NCI-H2196 (cell line): ENCODE data around the gene SLC2A1.
A peak's percentile ranks its signal among the peaks of the same experiment; 100 is the strongest.

Experiments
- DNase-seq: peaks from one replicate; lab custom pipeline; 2025; ENCODE audit not compliant: unreplicated experiment; lab: John Stamatoyannopoulos, UW

Gene SLC2A1

GRCh38 chr1:42958488-42959319 is at the start of gene SLC2A1:
Gene SLC2A1 (minus strand): TSS chr1:42958868. CDS start chr1:42958651, 217 bp downstream.
- peak; percentile 90 for DNase-seq

- DNase-seq = no peak
These were observed 48.9 kb upstream of the SLC2A1 start for GRCh38 chr1:43007377-43008114.

GRCh38 chr1:43005460-43006361 is 47.0 kb upstream of the SLC2A1 start:
- no peak for DNase-seq

GRCh38 chr1:43004587-43005459 is 46.2 kb upstream of the SLC2A1 start:
- no peak for DNase-seq

- DNase-seq = no peak
These were observed 44.1 kb upstream of the SLC2A1 start for GRCh38 chr1:43002766-43003165.

- DNase-seq = no peak
These were observed 43.4 kb upstream of the SLC2A1 start for GRCh38 chr1:43002116-43002515.

GRCh38 chr1:43001434-43001833 is 42.8 kb upstream of the SLC2A1 start:
- no peak for DNase-seq

- DNase-seq = no peak
These were observed 41.6 kb upstream of the SLC2A1 start for GRCh38 chr1:43000271-43000670.

- DNase-seq = no peak
These were observed 40.6 kb upstream of the SLC2A1 start for GRCh38 chr1:42999308-42999707.

GRCh38 chr1:42998386-42998785 is 39.7 kb upstream of the SLC2A1 start:
- DNase-seq = no peak

- DNase-seq = no peak
These were observed 37.8 kb upstream of the SLC2A1 start for GRCh38 chr1:42996384-42996970.

- peak; percentile 82 for DNase-seq
These were observed 35.0 kb upstream of the SLC2A1 start for GRCh38 chr1:42993502-42994136.

GRCh38 chr1:42992054-42992571 is 33.4 kb upstream of the SLC2A1 start:
- no peak for DNase-seq

- no peak for DNase-seq
These were observed 32.2 kb upstream of the SLC2A1 start for GRCh38 chr1:42990757-42991346.

GRCh38 chr1:42983693-42984092 is 25.0 kb upstream of the SLC2A1 start:
- no peak for DNase-seq

- no peak for DNase-seq
These were observed 24.6 kb upstream of the SLC2A1 start for GRCh38 chr1:42983253-42983652.

GRCh38 chr1:42982641-42983040 is 24.0 kb upstream of the SLC2A1 start:
- no peak for DNase-seq

- DNase-seq = no peak
These were observed 23.2 kb upstream of the SLC2A1 start for GRCh38 chr1:42981871-42982270.
